ENCODE data around the gene RAPGEF2.

The RAPGEF2 gene

DNA sequence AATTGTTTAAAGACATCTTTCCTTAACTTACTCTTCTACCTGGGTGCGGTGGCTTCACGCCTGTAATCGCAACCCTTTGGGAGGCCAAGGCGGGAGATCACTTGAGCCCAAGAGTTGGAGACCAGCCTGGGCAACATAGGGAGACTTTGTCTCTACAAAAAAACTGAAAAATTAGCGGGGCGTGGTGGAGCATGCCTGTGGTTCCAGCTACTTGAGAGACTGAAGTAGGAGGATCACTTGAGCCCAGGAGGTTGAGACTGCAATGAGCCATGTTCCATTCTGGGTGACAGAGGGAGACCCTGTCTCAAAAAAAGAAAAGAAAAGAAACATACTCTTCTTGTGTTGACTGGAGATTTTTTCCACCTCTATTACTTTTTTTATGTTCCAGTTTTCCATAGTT lies 181.9 kb downstream of the RAPGEF2 start:
- TF ChIP-seq ISL1 (CRISPR knock-in tag; IDR thresholded peaks at IDR 0.05) (no peak), PPARA (CRISPR knock-in tag; IDR thresholded peaks at IDR 0.05; ENCODE audit: borderline replicate concordance) (no peak), BACH2 (CRISPR knock-in tag; IDR thresholded peaks at IDR 0.05; ENCODE audit: borderline replicate concordance) (no peak), GLIS3 (CRISPR knock-in tag; IDR thresholded peaks at IDR 0.05) (no peak), ZNF565 (CRISPR knock-in tag; conservative IDR thresholded peaks at IDR 0.05; ENCODE audit: low read depth) (no peak), ZNF70 (CRISPR knock-in tag; IDR thresholded peaks at IDR 0.05) (no peak), PATZ1 (CRISPR knock-in tag; IDR thresholded peaks at IDR 0.05; ENCODE audit: borderline replicate concordance) (no peak), TOX (CRISPR knock-in tag; IDR thresholded peaks at IDR 0.05; ENCODE audit: borderline replicate concordance) (no peak), TCF4 (CRISPR knock-in tag; IDR thresholded peaks at IDR 0.05; ENCODE audit: borderline replicate concordance) (no peak), RARB (CRISPR knock-in tag; IDR thresholded peaks at IDR 0.05) (no peak)
- TF ChIP-seq, protein P1, sequence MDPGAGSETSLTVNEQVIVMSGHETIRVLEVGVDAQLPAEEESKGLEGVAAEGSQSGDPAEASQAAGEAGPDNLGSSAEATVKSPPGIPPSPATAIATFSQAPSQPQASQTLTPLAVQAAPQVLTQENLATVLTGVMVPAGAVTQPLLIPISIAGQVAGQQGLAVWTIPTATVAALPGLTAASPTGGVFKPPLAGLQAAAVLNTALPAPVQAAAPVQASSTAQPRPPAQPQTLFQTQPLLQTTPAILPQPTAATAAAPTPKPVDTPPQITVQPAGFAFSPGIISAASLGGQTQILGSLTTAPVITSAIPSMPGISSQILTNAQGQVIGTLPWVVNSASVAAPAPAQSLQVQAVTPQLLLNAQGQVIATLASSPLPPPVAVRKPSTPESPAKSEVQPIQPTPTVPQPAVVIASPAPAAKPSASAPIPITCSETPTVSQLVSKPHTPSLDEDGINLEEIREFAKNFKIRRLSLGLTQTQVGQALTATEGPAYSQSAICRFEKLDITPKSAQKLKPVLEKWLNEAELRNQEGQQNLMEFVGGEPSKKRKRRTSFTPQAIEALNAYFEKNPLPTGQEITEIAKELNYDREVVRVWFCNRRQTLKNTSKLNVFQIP (CRISPR knock-in tag; IDR thresholded peaks at IDR 0.05; ENCODE audit: borderline replicate concordance, low read depth), result no peak
- no peak for ATAC-seq

DNA sequence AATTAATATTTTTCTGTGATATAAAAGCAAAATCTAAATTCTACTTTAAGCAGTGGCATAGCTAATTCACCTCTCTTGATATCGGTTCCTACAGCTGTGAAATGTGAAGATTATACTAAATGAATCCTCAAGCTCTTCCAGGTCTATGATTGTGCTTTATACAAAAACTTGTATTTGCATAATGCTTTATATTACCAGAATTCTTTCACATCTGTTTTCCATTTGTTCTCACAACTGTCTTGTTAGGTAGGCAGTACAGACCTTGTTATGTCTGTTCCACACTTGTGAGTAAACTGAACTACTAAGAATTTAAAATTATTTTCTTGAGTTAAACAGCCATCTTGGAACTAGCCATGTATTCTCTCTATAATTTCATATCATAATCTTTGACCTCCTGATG lies 184.9 kb downstream of the RAPGEF2 start:
- ATAC-seq, result no peak
- TF ChIP-seq, protein P2, sequence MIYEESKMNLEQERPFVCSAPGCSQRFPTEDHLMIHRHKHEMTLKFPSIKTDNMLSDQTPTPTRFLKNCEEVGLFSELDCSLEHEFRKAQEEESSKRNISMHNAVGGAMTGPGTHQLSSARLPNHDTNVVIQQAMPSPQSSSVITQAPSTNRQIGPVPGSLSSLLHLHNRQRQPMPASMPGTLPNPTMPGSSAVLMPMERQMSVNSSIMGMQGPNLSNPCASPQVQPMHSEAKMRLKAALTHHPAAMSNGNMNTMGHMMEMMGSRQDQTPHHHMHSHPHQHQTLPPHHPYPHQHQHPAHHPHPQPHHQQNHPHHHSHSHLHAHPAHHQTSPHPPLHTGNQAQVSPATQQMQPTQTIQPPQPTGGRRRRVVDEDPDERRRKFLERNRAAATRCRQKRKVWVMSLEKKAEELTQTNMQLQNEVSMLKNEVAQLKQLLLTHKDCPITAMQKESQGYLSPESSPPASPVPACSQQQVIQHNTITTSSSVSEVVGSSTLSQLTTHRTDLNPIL (CRISPR knock-in tag; IDR thresholded peaks at IDR 0.05; ENCODE audit: low read depth), result no peak
- no peak for TF ChIP-seq ISL1 (CRISPR knock-in tag; IDR thresholded peaks at IDR 0.05)
- no peak for TF ChIP-seq CSRNP3 (CRISPR knock-in tag; IDR thresholded peaks at IDR 0.05)
- no peak for TF ChIP-seq ZNF8 (CRISPR knock-in tag; IDR thresholded peaks at IDR 0.05)

- TF ChIP-seq ZNF70 (CRISPR knock-in tag; IDR thresholded peaks at IDR 0.05), result no peak
- TF ChIP-seq, protein P1 (CRISPR knock-in tag; IDR thresholded peaks at IDR 0.05; ENCODE audit: borderline replicate concordance, low read depth), result no peak
- no peak for TF ChIP-seq TCF4 (CRISPR knock-in tag; IDR thresholded peaks at IDR 0.05; ENCODE audit: borderline replicate concordance)
- TF ChIP-seq ZC3H10 (CRISPR knock-in tag; IDR thresholded peaks at IDR 0.05), result no peak
- TF ChIP-seq, protein P3, sequence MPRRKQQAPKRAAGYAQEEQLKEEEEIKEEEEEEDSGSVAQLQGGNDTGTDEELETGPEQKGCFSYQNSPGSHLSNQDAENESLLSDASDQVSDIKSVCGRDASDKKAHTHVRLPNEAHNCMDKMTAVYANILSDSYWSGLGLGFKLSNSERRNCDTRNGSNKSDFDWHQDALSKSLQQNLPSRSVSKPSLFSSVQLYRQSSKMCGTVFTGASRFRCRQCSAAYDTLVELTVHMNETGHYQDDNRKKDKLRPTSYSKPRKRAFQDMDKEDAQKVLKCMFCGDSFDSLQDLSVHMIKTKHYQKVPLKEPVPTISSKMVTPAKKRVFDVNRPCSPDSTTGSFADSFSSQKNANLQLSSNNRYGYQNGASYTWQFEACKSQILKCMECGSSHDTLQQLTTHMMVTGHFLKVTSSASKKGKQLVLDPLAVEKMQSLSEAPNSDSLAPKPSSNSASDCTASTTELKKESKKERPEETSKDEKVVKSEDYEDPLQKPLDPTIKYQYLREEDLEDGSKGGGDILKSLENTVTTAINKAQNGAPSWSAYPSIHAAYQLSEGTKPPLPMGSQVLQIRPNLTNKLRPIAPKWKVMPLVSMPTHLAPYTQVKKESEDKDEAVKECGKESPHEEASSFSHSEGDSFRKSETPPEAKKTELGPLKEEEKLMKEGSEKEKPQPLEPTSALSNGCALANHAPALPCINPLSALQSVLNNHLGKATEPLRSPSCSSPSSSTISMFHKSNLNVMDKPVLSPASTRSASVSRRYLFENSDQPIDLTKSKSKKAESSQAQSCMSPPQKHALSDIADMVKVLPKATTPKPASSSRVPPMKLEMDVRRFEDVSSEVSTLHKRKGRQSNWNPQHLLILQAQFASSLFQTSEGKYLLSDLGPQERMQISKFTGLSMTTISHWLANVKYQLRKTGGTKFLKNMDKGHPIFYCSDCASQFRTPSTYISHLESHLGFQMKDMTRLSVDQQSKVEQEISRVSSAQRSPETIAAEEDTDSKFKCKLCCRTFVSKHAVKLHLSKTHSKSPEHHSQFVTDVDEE (CRISPR knock-in tag; IDR thresholded peaks at IDR 0.05), result no peak
- TF ChIP-seq PATZ1 (CRISPR knock-in tag; IDR thresholded peaks at IDR 0.05; ENCODE audit: borderline replicate concordance), result no peak
- no peak for TF ChIP-seq OSR1 (CRISPR knock-in tag; IDR thresholded peaks at IDR 0.05)
- TF ChIP-seq GLIS3 (CRISPR knock-in tag; IDR thresholded peaks at IDR 0.05), result no peak
- no peak for TF ChIP-seq SNAI2 (CRISPR knock-in tag; IDR thresholded peaks at IDR 0.05)
- TF ChIP-seq RARB (CRISPR knock-in tag; IDR thresholded peaks at IDR 0.05), result no peak
- TF ChIP-seq ZFP3 (CRISPR knock-in tag; IDR thresholded peaks at IDR 0.05), result no peak
- TF ChIP-seq, protein P2 (CRISPR knock-in tag; IDR thresholded peaks at IDR 0.05; ENCODE audit: low read depth), result no peak
- TF ChIP-seq CSDC2 (CRISPR knock-in tag; IDR thresholded peaks at IDR 0.05), result no peak
- TF ChIP-seq BACH2 (CRISPR knock-in tag; IDR thresholded peaks at IDR 0.05; ENCODE audit: borderline replicate concordance), result no peak
- TF ChIP-seq ISL1 (CRISPR knock-in tag; IDR thresholded peaks at IDR 0.05), result no peak
- TF ChIP-seq ZNF8 (CRISPR knock-in tag; IDR thresholded peaks at IDR 0.05), result no peak
- no peak for ATAC-seq
These were observed 186.8 kb downstream of the RAPGEF2 start for GRCh38 chr4:159289682-159290081.
